Measurements from ENCODE around the gene ZNF273. TPM values are rescaled to one million over a fixed set of nuclear protein-coding genes. Genes with fewer than 3 reads are reported as not detected.

ZNF273 gene
- total RNA-seq, 1 donor from 2014 or later = 9.6 TPM

- DNase-seq = no peak
- Mint-ChIP-seq H3K27ac (ENCODE audit: unreplicated experiment) (no peak overlapping the region), H3K9me3 (ENCODE audit: unreplicated experiment) (peaks cover 12% of the 10 kb centered on the region), H3K36me3 (ENCODE audit: unreplicated experiment) (peaks cover 3% of the 10 kb centered on the region), H3K4me3 (ENCODE audit: unreplicated experiment) (no peak overlapping the region), H3K4me1 (ENCODE audit: low read depth, unreplicated experiment) (no peaks in the 10 kb centered on the region), H3K27me3 (ENCODE audit: unreplicated experiment) (peaks cover 5% of the 10 kb centered on the region)
- TF ChIP-seq CTCF (IDR thresholded peaks at IDR 0.05; ENCODE audit: partially characterized antibody, unreplicated experiment) = no peak
Observed at GRCh38 chr7:64869912-64870562, 33.0 kb upstream of the ZNF273 start.

GRCh38 chr7:64870656-64871055 lies 32.4 kb upstream of the ZNF273 start:
- H3K9me3 Mint-ChIP-seq (ENCODE audit: unreplicated experiment) = peaks cover 12% of the 10 kb centered on the region
- DNase-seq = no peak
- no peak overlapping the region for H3K4me3 Mint-ChIP-seq (ENCODE audit: unreplicated experiment)

GRCh38 chr7:64871761-64872160 lies 31.3 kb upstream of the ZNF273 start:
- Mint-ChIP-seq H3K4me1 (ENCODE audit: low read depth, unreplicated experiment) (no peaks in the 10 kb centered on the region), H3K9me3 (ENCODE audit: unreplicated experiment) (peaks cover 16% of the 10 kb centered on the region), H3K27me3 (ENCODE audit: unreplicated experiment) (peaks cover 8% of the 10 kb centered on the region), H3K4me3 (ENCODE audit: unreplicated experiment) (no peak overlapping the region), H3K27ac (ENCODE audit: unreplicated experiment) (no peak overlapping the region), H3K36me3 (ENCODE audit: unreplicated experiment) (peaks cover 3% of the 10 kb centered on the region)
- no peak for DNase-seq
- no peak for TF ChIP-seq CTCF (IDR thresholded peaks at IDR 0.05; ENCODE audit: partially characterized antibody, unreplicated experiment)

More at GRCh38 chr7:64870656-64871055, 32.4 kb upstream of the ZNF273 start:
- Mint-ChIP-seq H3K36me3 (ENCODE audit: unreplicated experiment) (peaks cover 3% of the 10 kb centered on the region), H3K27ac (ENCODE audit: unreplicated experiment) (no peak overlapping the region), H3K27me3 (ENCODE audit: unreplicated experiment) (peaks cover 5% of the 10 kb centered on the region), H3K4me1 (ENCODE audit: low read depth, unreplicated experiment) (no peaks in the 10 kb centered on the region)
- no peak for TF ChIP-seq CTCF (IDR thresholded peaks at IDR 0.05; ENCODE audit: partially characterized antibody, unreplicated experiment)

- Mint-ChIP-seq H3K27me3 (ENCODE audit: unreplicated experiment) (peaks cover 12% of the 10 kb centered on the region), H3K27ac (ENCODE audit: unreplicated experiment) (no peak overlapping the region), H3K4me1 (ENCODE audit: low read depth, unreplicated experiment) (no peaks in the 10 kb centered on the region), H3K9me3 (ENCODE audit: unreplicated experiment) (peaks cover 18% of the 10 kb centered on the region), H3K36me3 (ENCODE audit: unreplicated experiment) (peaks cover 3% of the 10 kb centered on the region), H3K4me3 (ENCODE audit: unreplicated experiment) (no peak overlapping the region)
- no peak for TF ChIP-seq CTCF (IDR thresholded peaks at IDR 0.05; ENCODE audit: partially characterized antibody, unreplicated experiment)
- no peak for DNase-seq
Observed at GRCh38 chr7:64872351-64873154, 30.5 kb upstream of the ZNF273 start.

- Mint-ChIP-seq H3K4me3 (ENCODE audit: unreplicated experiment) (no peak overlapping the region), H3K27me3 (ENCODE audit: unreplicated experiment) (peaks cover 12% of the 10 kb centered on the region), H3K4me1 (ENCODE audit: low read depth, unreplicated experiment) (no peaks in the 10 kb centered on the region), H3K9me3 (ENCODE audit: unreplicated experiment) (peaks cover 21% of the 10 kb centered on the region), H3K27ac (ENCODE audit: unreplicated experiment) (no peak overlapping the region), H3K36me3 (ENCODE audit: unreplicated experiment) (peaks cover 3% of the 10 kb centered on the region)
- no peak for TF ChIP-seq CTCF (IDR thresholded peaks at IDR 0.05; ENCODE audit: partially characterized antibody, unreplicated experiment)
- no peak for DNase-seq
Observed at GRCh38 chr7:64873155-64873500, 29.9 kb upstream of the ZNF273 start.
